Measurements from ENCODE around the gene ADRA1B.
"Not testable (repeated sequence)": the region's sequence is repeated elsewhere in the genome, so short reads cannot be mapped to it uniquely, and the experiment has no call there.

Gene ADRA1B

GRCh38 chr5:159990506-159990905, 74.2 kb downstream of the ADRA1B start:
- Histone ChIP-seq H3K27me3 (ENCODE audit: control insufficient read depth in 1 of 2, insufficient read depth in 2 of 2, low read length in 2 of 2) (peaks cover 14 to 16% of the 10 kb centered on the region in 2 donors), H3K4me1 (ENCODE audit: control insufficient read depth, insufficient read depth, low read length) (peaks cover 2% of the 10 kb centered on the region), H3K9ac (ENCODE audit: low read length in 2 of 2) (no peak overlapping the region), H3K27ac (ENCODE audit: low read length) (no peak overlapping the region), H3K9me3 (ENCODE audit: control insufficient read depth in 2 of 2, low read length in 2 of 2) (peaks cover 6% of the 10 kb centered on the region in 2 donors), H3K36me3 (ENCODE audit: control insufficient read depth in 2 of 2, insufficient read depth in 2 of 2, low read length in 2 of 2) (no peaks in the 10 kb centered on the region), H3K4me3 (ENCODE audit: low read length in 2 of 2) (no peak overlapping the region)

- Histone ChIP-seq H3K4me3 (ENCODE audit: low read length in 2 of 2) (no peak overlapping the region), H3K9ac (ENCODE audit: low read length in 2 of 2) (no peak overlapping the region), H3K27ac (ENCODE audit: low read length) (no peak overlapping the region), H3K27me3 (ENCODE audit: control insufficient read depth in 1 of 2, insufficient read depth in 2 of 2, low read length in 2 of 2) (peaks cover 9% of the 10 kb centered on the region in 2 donors), H3K36me3 (ENCODE audit: control insufficient read depth in 2 of 2, insufficient read depth in 2 of 2, low read length in 2 of 2) (no peaks in the 10 kb centered on the region), H3K9me3 (ENCODE audit: control insufficient read depth in 2 of 2, low read length in 2 of 2) (peaks cover 6% of the 10 kb centered on the region in 2 donors), H3K4me1 (ENCODE audit: control insufficient read depth, insufficient read depth, low read length) (no peaks in the 10 kb centered on the region)
Observed at GRCh38 chr5:159992566-159992965, 76.3 kb downstream of the ADRA1B start.

GRCh38 chr5:159993194-159993593, 76.9 kb downstream of the ADRA1B start:
- H3K27ac ChIP-seq (ENCODE audit: low read length): no peak overlapping the region
- H3K27me3 ChIP-seq (ENCODE audit: control insufficient read depth in 1 of 2, insufficient read depth in 2 of 2, low read length in 2 of 2): peaks cover 4 to 8% of the 10 kb centered on the region in 2 donors
- no peaks in the 10 kb centered on the region for H3K4me1 ChIP-seq (ENCODE audit: control insufficient read depth, insufficient read depth, low read length)
- no peak overlapping the region for H3K4me3 ChIP-seq (ENCODE audit: low read length in 2 of 2)
- H3K9me3 ChIP-seq (ENCODE audit: control insufficient read depth in 2 of 2, low read length in 2 of 2): peaks cover 6% of the 10 kb centered on the region in 2 donors
- no peak overlapping the region for H3K9ac ChIP-seq (ENCODE audit: low read length in 2 of 2)
- no peaks in the 10 kb centered on the region for H3K36me3 ChIP-seq (ENCODE audit: control insufficient read depth in 2 of 2, insufficient read depth in 2 of 2, low read length in 2 of 2)

- Histone ChIP-seq H3K27me3 (ENCODE audit: control insufficient read depth in 1 of 2, insufficient read depth in 2 of 2, low read length in 2 of 2) (peaks cover 2 to 3% of the 10 kb centered on the region in 2 donors), H3K36me3 (ENCODE audit: control insufficient read depth in 2 of 2, insufficient read depth in 2 of 2, low read length in 2 of 2) (no peaks in the 10 kb centered on the region), H3K4me3 (ENCODE audit: low read length in 2 of 2) (no peak overlapping the region), H3K9ac (ENCODE audit: low read length in 2 of 2) (no peak overlapping the region), H3K4me1 (ENCODE audit: control insufficient read depth, insufficient read depth, low read length) (no peaks in the 10 kb centered on the region), H3K9me3 (ENCODE audit: control insufficient read depth in 2 of 2, low read length in 2 of 2) (peaks cover 6% of the 10 kb centered on the region in 2 donors), H3K27ac (ENCODE audit: low read length) (no peak overlapping the region)
Observed at GRCh38 chr5:159995907-159996306, 79.6 kb downstream of the ADRA1B start.

- Histone ChIP-seq H3K36me3 (ENCODE audit: control insufficient read depth in 2 of 2, insufficient read depth in 2 of 2, low read length in 2 of 2) (no peaks in the 10 kb centered on the region), H3K4me3 (ENCODE audit: low read length in 2 of 2) (no peak overlapping the region), H3K27me3 (ENCODE audit: control insufficient read depth in 1 of 2, insufficient read depth in 2 of 2, low read length in 2 of 2) (peaks cover 0 to 6% of the 10 kb centered on the region in 2 donors), H3K9me3 (ENCODE audit: control insufficient read depth in 2 of 2, low read length in 2 of 2) (no peaks in the 10 kb centered on the region), H3K27ac (ENCODE audit: low read length) (no peak overlapping the region), H3K4me1 (ENCODE audit: control insufficient read depth, insufficient read depth, low read length) (no peaks in the 10 kb centered on the region), H3K9ac (ENCODE audit: low read length in 2 of 2) (no peak overlapping the region)
Observed at GRCh38 chr5:160001457-160001856, 85.2 kb downstream of the ADRA1B start.

GRCh38 chr5:160007514-160007913, 91.2 kb downstream of the ADRA1B start:
- no peak overlapping the region for H3K27ac ChIP-seq (ENCODE audit: low read length)

GRCh38 chr5:160008529-160008876, 92.2 kb downstream of the ADRA1B start:
- not testable (repeated sequence) for H3K9me3 ChIP-seq (ENCODE audit: control insufficient read depth in 2 of 2, low read length in 2 of 2); H3K27me3 ChIP-seq (ENCODE audit: control insufficient read depth in 1 of 2, insufficient read depth in 2 of 2, low read length in 2 of 2); H3K4me1 ChIP-seq (ENCODE audit: control insufficient read depth, insufficient read depth, low read length); H3K27ac ChIP-seq (ENCODE audit: low read length); H3K36me3 ChIP-seq (ENCODE audit: control insufficient read depth in 2 of 2, insufficient read depth in 2 of 2, low read length in 2 of 2); H3K9ac ChIP-seq (ENCODE audit: low read length in 2 of 2)
- H3K4me3 ChIP-seq (ENCODE audit: low read length in 2 of 2): peak overlapping the region; percentile 13 to 98

More at GRCh38 chr5:160007514-160007913, 91.2 kb downstream of the ADRA1B start:
- Histone ChIP-seq H3K36me3 (ENCODE audit: control insufficient read depth in 2 of 2, insufficient read depth in 2 of 2, low read length in 2 of 2) (peaks cover 3% of the 10 kb centered on the region in 2 donors), H3K9ac (ENCODE audit: low read length in 2 of 2) (no peak overlapping the region), H3K4me1 (ENCODE audit: control insufficient read depth, insufficient read depth, low read length) (peaks cover 9% of the 10 kb centered on the region), H3K27me3 (ENCODE audit: control insufficient read depth in 1 of 2, insufficient read depth in 2 of 2, low read length in 2 of 2) (no peaks in the 10 kb centered on the region), H3K9me3 (ENCODE audit: control insufficient read depth in 2 of 2, low read length in 2 of 2) (no peaks in the 10 kb centered on the region), H3K4me3 (ENCODE audit: low read length in 2 of 2) (no peak overlapping the region)

GRCh38 chr5:160008877-160009590, 92.8 kb downstream of the ADRA1B start, which contains the start of gene TTC1:
TTC1 (plus strand) TSS chr5:160009139; CDS start chr5:160010529, 1,390 bp downstream.
- H3K4me3 ChIP-seq (ENCODE audit: low read length in 2 of 2): peak within 1 kb of the TSS; percentile 98 to 99
- no peaks in the 10 kb centered on the region for H3K9me3 ChIP-seq (ENCODE audit: control insufficient read depth in 2 of 2, low read length in 2 of 2)
- peaks cover 9% of the 10 kb centered on the region for H3K4me1 ChIP-seq (ENCODE audit: control insufficient read depth, insufficient read depth, low read length)
- peak within 1 kb of the TSS; percentile 87 for H3K27ac ChIP-seq (ENCODE audit: low read length)
- H3K9ac ChIP-seq (ENCODE audit: low read length in 2 of 2): peak within 1 kb of the TSS; percentile 91 to 98
- no peaks in the 10 kb centered on the region for H3K27me3 ChIP-seq (ENCODE audit: control insufficient read depth in 1 of 2, insufficient read depth in 2 of 2, low read length in 2 of 2)
- H3K36me3 ChIP-seq (ENCODE audit: control insufficient read depth in 2 of 2, insufficient read depth in 2 of 2, low read length in 2 of 2): peaks cover 3 to 4% of the 10 kb centered on the region in 2 donors

GRCh38 chr5:160009591-160009989, 93.3 kb downstream of the ADRA1B start:
- H3K36me3 ChIP-seq (ENCODE audit: control insufficient read depth in 2 of 2, insufficient read depth in 2 of 2, low read length in 2 of 2): peaks cover 3 to 4% of the 10 kb centered on the region in 2 donors
- H3K27ac ChIP-seq (ENCODE audit: low read length): peak overlapping the region; percentile 87

GRCh38 chr5:160011471-160011870, 95.2 kb downstream of the ADRA1B start:
- no peak overlapping the region for H3K27ac ChIP-seq (ENCODE audit: low read length)
- H3K4me1 ChIP-seq (ENCODE audit: control insufficient read depth, insufficient read depth, low read length): peaks cover 9% of the 10 kb centered on the region
- peaks cover 7% of the 10 kb centered on the region in 2 donors for H3K36me3 ChIP-seq (ENCODE audit: control insufficient read depth in 2 of 2, insufficient read depth in 2 of 2, low read length in 2 of 2)
- no peaks in the 10 kb centered on the region for H3K9me3 ChIP-seq (ENCODE audit: control insufficient read depth in 2 of 2, low read length in 2 of 2)
- H3K4me3 ChIP-seq (ENCODE audit: low read length in 2 of 2): no peak overlapping the region
- H3K27me3 ChIP-seq (ENCODE audit: control insufficient read depth in 1 of 2, insufficient read depth in 2 of 2, low read length in 2 of 2): no peaks in the 10 kb centered on the region
- H3K9ac ChIP-seq (ENCODE audit: low read length in 2 of 2): no peak overlapping the region

More at GRCh38 chr5:160009591-160009989, 93.3 kb downstream of the ADRA1B start:
- no peaks in the 10 kb centered on the region for H3K9me3 ChIP-seq (ENCODE audit: control insufficient read depth in 2 of 2, low read length in 2 of 2)
- no peaks in the 10 kb centered on the region for H3K27me3 ChIP-seq (ENCODE audit: control insufficient read depth in 1 of 2, insufficient read depth in 2 of 2, low read length in 2 of 2)
- H3K9ac ChIP-seq (ENCODE audit: low read length in 2 of 2): peak overlapping the region; percentile 91 to 98
- peaks cover 9% of the 10 kb centered on the region for H3K4me1 ChIP-seq (ENCODE audit: control insufficient read depth, insufficient read depth, low read length)
- H3K4me3 ChIP-seq (ENCODE audit: low read length in 2 of 2): peak overlapping the region; percentile 98 to 99

GRCh38 chr5:160014197-160014596, 97.9 kb downstream of the ADRA1B start:
- peaks cover 9 to 13% of the 10 kb centered on the region in 2 donors for H3K36me3 ChIP-seq (ENCODE audit: control insufficient read depth in 2 of 2, insufficient read depth in 2 of 2, low read length in 2 of 2)
- not testable (repeated sequence) for H3K4me3 ChIP-seq (ENCODE audit: low read length in 2 of 2); H3K9me3 ChIP-seq (ENCODE audit: control insufficient read depth in 2 of 2, low read length in 2 of 2); H3K27me3 ChIP-seq (ENCODE audit: control insufficient read depth in 1 of 2, insufficient read depth in 2 of 2, low read length in 2 of 2); H3K9ac ChIP-seq (ENCODE audit: low read length in 2 of 2); H3K27ac ChIP-seq (ENCODE audit: low read length); H3K4me1 ChIP-seq (ENCODE audit: control insufficient read depth, insufficient read depth, low read length)

All from stomach smooth muscle (tissue), 2 donors.